Mesendoderm (in vitro differentiated cells): ENCODE results near the gene THSD1.
A peak's percentile ranks its signal among the peaks of the same experiment; 100 is the strongest.

Experiments used
- DNase-seq: peaks from one replicate; pipeline ENCODE4 v3.0.0; 2013
- H2AK5ac ChIP-seq: 2 replicates; pipeline ENCODE4 v1.6.1; 2013; ENCODE audit warnings: low read length, inconsistent platforms
- H2BK120ac ChIP-seq: 2 replicates; pipeline ENCODE4 v1.6.1; 2013; ENCODE audit warnings: low read depth, mild to moderate bottlenecking, low read length, moderate library complexity, mixed read lengths
- H2BK15ac ChIP-seq: replicated peaks from 2 replicates; pipeline ENCODE4 v1.6.1; 2013; ENCODE audit warnings: low read depth, mild to moderate bottlenecking, moderate library complexity
- H2BK5ac ChIP-seq: 2 replicates; pipeline ENCODE4 v1.6.1; 2013; ENCODE audit warnings: low read length, inconsistent platforms
- H3K18ac ChIP-seq: 2 replicates; pipeline ENCODE4 v1.6.1; 2013; ENCODE audit warnings: mild to moderate bottlenecking, low read length, mixed read lengths
- H3K23ac ChIP-seq: one replicate; pipeline ENCODE4 v1.6.1; 2013; ENCODE audit warnings: low read length
- H3K27ac ChIP-seq: 2 replicates; pipeline ENCODE4 v1.5.1; 2013; ENCODE audit warnings: low read depth, mild to moderate bottlenecking, inconsistent platforms, low read length, moderate library complexity
- H3K27me3 ChIP-seq: 2 replicates; pipeline ENCODE4 v1.6.1; 2013; ENCODE audit warnings: low read length, control low read depth, mild to moderate bottlenecking, inconsistent platforms; ENCODE audit not compliant: insufficient read depth, poor library complexity
- H3K36me3 ChIP-seq: 2 replicates; pipeline ENCODE4 v1.6.1; 2013; ENCODE audit warnings: low read length, inconsistent platforms; ENCODE audit not compliant: control insufficient read depth, insufficient read depth
- H3K4ac ChIP-seq: one replicate; pipeline ENCODE4 v1.6.1; 2013; ENCODE audit warnings: low read depth, mild to moderate bottlenecking, low read length, moderate library complexity
- H3K4me1 ChIP-seq: 2 replicates; pipeline ENCODE4 v1.6.1; 2013; ENCODE audit warnings: low read depth, low read length, inconsistent platforms; ENCODE audit not compliant: control insufficient read depth
- H3K4me2 ChIP-seq: 2 replicates; pipeline ENCODE4 v1.6.1; 2013; ENCODE audit warnings: low read length
- H3K4me3 ChIP-seq: 2 replicates; pipeline ENCODE4 v1.5.1; 2013; ENCODE audit warnings: mild to moderate bottlenecking, low read length
- H3K56ac ChIP-seq: one replicate; pipeline ENCODE4 v1.6.1; 2013; ENCODE audit warnings: low read length
- H3K79me1 ChIP-seq: 2 replicates; pipeline ENCODE4 v1.6.1; 2013; ENCODE audit warnings: low read length, inconsistent platforms
- H3K79me2 ChIP-seq: 2 replicates; pipeline ENCODE4 v1.6.1; 2013; ENCODE audit warnings: mild to moderate bottlenecking, low read length; ENCODE audit not compliant: control insufficient read depth, insufficient read depth
- H3K9ac ChIP-seq: 2 replicates; pipeline ENCODE4 v1.6.1; 2013; ENCODE audit warnings: low read length, inconsistent platforms
- H4K5ac ChIP-seq: one replicate; pipeline ENCODE4 v1.6.1; 2013; ENCODE audit warnings: low read length
- H4K8ac ChIP-seq: one replicate; pipeline ENCODE4 v1.6.1; 2013; ENCODE audit warnings: low read depth, mild to moderate bottlenecking, control low read depth, low read length, moderate library complexity
- whole genome bisulfite sequencing: extraction: QIAGEN DNeasy Blood & Tissue Kit; methylation state at CpG from one replicate; pipeline ENCODE4 v1.1.7; 2013; ENCODE audit warnings: low lambda C conversion rate, missing lambda C conversion rate; ENCODE audit not compliant: insufficient coverage; ENCODE audit errors: extremely low coverage; 5-methylcytosine and 5-hydroxymethylcytosine counted together

THSD1 gene

GRCh38 chr13:52348983-52349780 lies 56.8 kb downstream of the THSD1 start:
- Histone ChIP-seq H2BK120ac (no peak overlapping the region), H2BK5ac (no peak overlapping the region), H3K27me3 (no peaks in the 10 kb centered on the region), H3K18ac (no peak overlapping the region), H4K8ac (no peak overlapping the region), H3K56ac (no peak overlapping the region), H3K79me1 (no peaks in the 10 kb centered on the region), H3K36me3 (no peaks in the 10 kb centered on the region), H2BK15ac (no peak overlapping the region), H4K5ac (no peak overlapping the region), H3K79me2 (no peaks in the 10 kb centered on the region), H3K27ac (no peak overlapping the region), H3K4me3 (no peak overlapping the region), H3K4me2 (no peak overlapping the region), H3K4me1 (no peaks in the 10 kb centered on the region), H2AK5ac (no peak overlapping the region), H3K4ac (no peak overlapping the region), H3K9ac (no peak overlapping the region), H3K23ac (no peak overlapping the region)
- no CpG with 5 or more reads among the region's 6 CpGs for WGBS
- peak; percentile 48 for DNase-seq

GRCh38 chr13:52348071-52348470 lies 57.9 kb downstream of the THSD1 start:
- no CpG with 5 or more reads among the region's 5 CpGs for WGBS
- no peak overlapping the region for H3K56ac ChIP-seq
- H3K27ac ChIP-seq = no peak overlapping the region

GRCh38 chr13:52345631-52346251 lies 60.2 kb downstream of the THSD1 start:
- no peaks in the 10 kb centered on the region for H3K36me3 ChIP-seq
- no peak overlapping the region for H2BK120ac ChIP-seq
- DNase-seq = no peak
- H3K27ac ChIP-seq = no peak overlapping the region
- no peak overlapping the region for H2BK15ac ChIP-seq
- H3K4me3 ChIP-seq = no peak overlapping the region
- no peaks in the 10 kb centered on the region for H3K4me1 ChIP-seq
- WGBS = no CpG with 5 or more reads among the region's 5 CpGs
- no peak overlapping the region for H2BK5ac ChIP-seq
- no peak overlapping the region for H3K4me2 ChIP-seq
- H3K4ac ChIP-seq = no peak overlapping the region
- no peaks in the 10 kb centered on the region for H3K79me2 ChIP-seq
- no peak overlapping the region for H3K23ac ChIP-seq
- H2AK5ac ChIP-seq = no peak overlapping the region
- H3K9ac ChIP-seq = no peak overlapping the region
- H4K5ac ChIP-seq = no peak overlapping the region
- H4K8ac ChIP-seq = no peak overlapping the region
- H3K79me1 ChIP-seq = no peaks in the 10 kb centered on the region
- no peaks in the 10 kb centered on the region for H3K27me3 ChIP-seq
- H3K18ac ChIP-seq = no peak overlapping the region
- H3K56ac ChIP-seq = no peak overlapping the region

More at GRCh38 chr13:52348071-52348470, 57.9 kb downstream of the THSD1 start:
- Histone ChIP-seq H3K79me1 (no peaks in the 10 kb centered on the region), H3K79me2 (no peaks in the 10 kb centered on the region), H3K23ac (no peak overlapping the region), H4K5ac (no peak overlapping the region), H3K18ac (no peak overlapping the region), H3K4me3 (no peak overlapping the region), H3K27me3 (no peaks in the 10 kb centered on the region), H3K4ac (no peak overlapping the region), H4K8ac (no peak overlapping the region), H3K36me3 (no peaks in the 10 kb centered on the region), H2BK120ac (no peak overlapping the region), H2BK15ac (no peak overlapping the region), H3K9ac (no peak overlapping the region), H2BK5ac (no peak overlapping the region), H2AK5ac (no peak overlapping the region), H3K4me2 (no peak overlapping the region), H3K4me1 (no peaks in the 10 kb centered on the region)
- DNase-seq = no peak

- no peaks in the 10 kb centered on the region for H3K4me1 ChIP-seq
- H2BK120ac ChIP-seq = no peak overlapping the region
- H3K4ac ChIP-seq = no peak overlapping the region
- no peak overlapping the region for H3K27ac ChIP-seq
- H4K5ac ChIP-seq = no peak overlapping the region
- no peak overlapping the region for H3K56ac ChIP-seq
- no peaks in the 10 kb centered on the region for H3K27me3 ChIP-seq
- no peaks in the 10 kb centered on the region for H3K36me3 ChIP-seq
- no peak overlapping the region for H2AK5ac ChIP-seq
- no peak for DNase-seq
- no peaks in the 10 kb centered on the region for H3K79me2 ChIP-seq
- no peak overlapping the region for H3K23ac ChIP-seq
- H2BK15ac ChIP-seq = no peak overlapping the region
- H4K8ac ChIP-seq = no peak overlapping the region
- H2BK5ac ChIP-seq = no peak overlapping the region
- H3K4me3 ChIP-seq = no peak overlapping the region
- H3K4me2 ChIP-seq = no peak overlapping the region
- no CpG with 5 or more reads among the region's 3 CpGs for WGBS
- H3K9ac ChIP-seq = no peak overlapping the region
- no peaks in the 10 kb centered on the region for H3K79me1 ChIP-seq
- H3K18ac ChIP-seq = no peak overlapping the region
These were observed 60.9 kb downstream of the THSD1 start for GRCh38 chr13:52345048-52345447.

GRCh38 chr13:52344108-52344507 lies 61.9 kb downstream of the THSD1 start:
- Histone ChIP-seq H4K5ac (no peak overlapping the region), H4K8ac (no peak overlapping the region), H3K18ac (no peak overlapping the region), H3K4ac (no peak overlapping the region), H2BK5ac (no peak overlapping the region), H3K4me1 (no peaks in the 10 kb centered on the region), H3K4me2 (no peak overlapping the region), H3K23ac (no peak overlapping the region), H2AK5ac (no peak overlapping the region), H3K79me1 (no peaks in the 10 kb centered on the region), H2BK15ac (no peak overlapping the region), H3K36me3 (no peaks in the 10 kb centered on the region), H3K79me2 (no peaks in the 10 kb centered on the region), H3K27ac (no peak overlapping the region), H3K27me3 (no peaks in the 10 kb centered on the region), H3K9ac (no peak overlapping the region), H2BK120ac (no peak overlapping the region), H3K4me3 (no peak overlapping the region), H3K56ac (no peak overlapping the region)
- DNase-seq = no peak
- WGBS = no CpG with 5 or more reads among the region's 10 CpGs
